GM12878 (cell line): Measurements from ENCODE around the gene TIGD1.

ENCODE experiments used
- CTCF ChIP-seq, 3 experiments: IDR thresholded peaks in 2 of 3; conservative IDR thresholded peaks in 1 of 3; 2 replicates each; pipeline ENCODE4 v1.5.1; 2011; ENCODE audit warnings: low read depth in 3 of 3, low read length in 3 of 3, mild to moderate bottlenecking in 3 of 3, control low read depth in 2 of 3, moderate library complexity in 2 of 3, inconsistent platforms in 1 of 3, mixed read lengths in 1 of 3; ENCODE audit not compliant: control insufficient read depth in 2 of 3, insufficient read depth in 1 of 3; ENCODE audit errors: extremely low read depth in 1 of 3
- E4F1 ChIP-seq: fragments of 450-650 bp; IDR thresholded peaks from 2 replicates; pipeline ENCODE4 v1.6.1; 2018; ENCODE audit warnings: borderline replicate concordance, mild to moderate bottlenecking; ENCODE audit not compliant: partially characterized antibody
- EP300 ChIP-seq, 2 experiments: fragments of 150-350 bp in 1 of 2; IDR thresholded peaks; 2 replicates each; pipeline ENCODE4 v1.6.1; 2011 to 2012; ENCODE audit warnings: low read depth in 2 of 2, low read length in 2 of 2, borderline replicate concordance in 1 of 2, improper control_type of control experiment in 1 of 2, inconsistent platforms in 1 of 2; ENCODE audit not compliant: control insufficient read depth in 1 of 2
- HCFC1 ChIP-seq: fragments of 150-350 bp; IDR thresholded peaks from 2 replicates; pipeline ENCODE4 v1.6.1; 2014; ENCODE audit warnings: low read length
- RAD21 ChIP-seq: IDR thresholded peaks from 2 replicates; pipeline ENCODE4 v1.6.1; 2011; ENCODE audit warnings: mild to moderate bottlenecking, low read depth, low read length, moderate library complexity; ENCODE audit not compliant: insufficient read depth
- RCOR1 ChIP-seq: conservative IDR thresholded peaks from 2 replicates; pipeline ENCODE4 v1.6.1; 2012; ENCODE audit warnings: low read depth, low read length, improper control_type of control experiment
- RELA ChIP-seq: fragments of 450-650 bp; IDR thresholded peaks from 2 replicates; pipeline ENCODE4 v1.8.0; 2014; ENCODE audit warnings: borderline replicate concordance; ENCODE audit not compliant: partially characterized antibody
- RFX5 ChIP-seq: IDR thresholded peaks from 2 replicates; pipeline ENCODE4 v1.6.1; 2011; ENCODE audit warnings: low read depth, low read length, improper control_type of control experiment
- SIN3A ChIP-seq: IDR thresholded peaks from 2 replicates; pipeline ENCODE4 v1.6.1; 2012; ENCODE audit warnings: low read depth, low read length, improper control_type of control experiment
- TCF12 ChIP-seq: IDR thresholded peaks from 2 replicates; pipeline ENCODE4 v1.6.1; 2011; ENCODE audit warnings: low read depth, mild to moderate bottlenecking, low read length
- YY1 ChIP-seq: IDR thresholded peaks from 2 replicates; pipeline ENCODE4 v1.6.1; 2011; ENCODE audit warnings: low read depth, mild to moderate bottlenecking, low read length
- ZNF274 ChIP-seq: IDR thresholded peaks from one replicate; pipeline ENCODE4 v1.8.0; 2011; ENCODE audit not compliant: insufficient read length, insufficient read depth
- ZNF384 ChIP-seq: IDR thresholded peaks from 2 replicates; pipeline ENCODE4 v1.6.1; 2012; ENCODE audit warnings: low read depth, mild to moderate bottlenecking, low read length, improper control_type of control experiment, borderline replicate concordance
- ZSCAN29 ChIP-seq: fragments of 450-650 bp; IDR thresholded peaks from 2 replicates; pipeline ENCODE4 v1.6.1; 2017; ENCODE audit warnings: mild to moderate bottlenecking, moderate library complexity

GRCh38 chr2:232516551-232516950 is 33.8 kb downstream of the TIGD1 start:
- TF ChIP-seq ZSCAN29 = no peak
- TF ChIP-seq HCFC1 = no peak
- TF ChIP-seq SIN3A = no peak
- TF ChIP-seq RAD21 = no peak
- no peak for TF ChIP-seq ZNF384
- TF ChIP-seq E4F1 = no peak
- no peak for TF ChIP-seq RCOR1
- TF ChIP-seq TCF12 = no peak
- TF ChIP-seq EP300 (IDR thresholded peaks at IDR 0.05; ENCODE audit: borderline replicate concordance in 1 of 2, control insufficient read depth in 1 of 2, low read depth in 2 of 2, low read length in 2 of 2) = no peak
- TF ChIP-seq CTCF (IDR thresholded peaks at IDR 0.05 in 2 of 3, conservative IDR thresholded peaks at IDR 0.05 in 1 of 3; ENCODE audit: control insufficient read depth in 2 of 3, extremely low read depth in 1 of 3, insufficient read depth in 1 of 3, low read depth in 3 of 3, low read length in 3 of 3) = no peak
- no peak for TF ChIP-seq RFX5
- TF ChIP-seq YY1 = no peak
- TF ChIP-seq RELA = no peak
- no peak for TF ChIP-seq ZNF274
